HG03520 (cell line): ENCODE results near the gene TBC1D10A.
A peak's percentile ranks its signal among the peaks of the same experiment; 100 is the strongest.

ENCODE experiments used
- ATAC-seq: cut with Tn5 transposase; IDR thresholded peaks from one replicate; pipeline ENCODE4 v1.9.1; 2021; ENCODE audit warnings: mild to moderate bottlenecking, moderate library complexity; ENCODE audit not compliant: unreplicated experiment

The TBC1D10A gene

GRCh38 chr22:30267382-30268302 lies 59.1 kb downstream of the TBC1D10A start:
- ATAC-seq, result no peak

DNA sequence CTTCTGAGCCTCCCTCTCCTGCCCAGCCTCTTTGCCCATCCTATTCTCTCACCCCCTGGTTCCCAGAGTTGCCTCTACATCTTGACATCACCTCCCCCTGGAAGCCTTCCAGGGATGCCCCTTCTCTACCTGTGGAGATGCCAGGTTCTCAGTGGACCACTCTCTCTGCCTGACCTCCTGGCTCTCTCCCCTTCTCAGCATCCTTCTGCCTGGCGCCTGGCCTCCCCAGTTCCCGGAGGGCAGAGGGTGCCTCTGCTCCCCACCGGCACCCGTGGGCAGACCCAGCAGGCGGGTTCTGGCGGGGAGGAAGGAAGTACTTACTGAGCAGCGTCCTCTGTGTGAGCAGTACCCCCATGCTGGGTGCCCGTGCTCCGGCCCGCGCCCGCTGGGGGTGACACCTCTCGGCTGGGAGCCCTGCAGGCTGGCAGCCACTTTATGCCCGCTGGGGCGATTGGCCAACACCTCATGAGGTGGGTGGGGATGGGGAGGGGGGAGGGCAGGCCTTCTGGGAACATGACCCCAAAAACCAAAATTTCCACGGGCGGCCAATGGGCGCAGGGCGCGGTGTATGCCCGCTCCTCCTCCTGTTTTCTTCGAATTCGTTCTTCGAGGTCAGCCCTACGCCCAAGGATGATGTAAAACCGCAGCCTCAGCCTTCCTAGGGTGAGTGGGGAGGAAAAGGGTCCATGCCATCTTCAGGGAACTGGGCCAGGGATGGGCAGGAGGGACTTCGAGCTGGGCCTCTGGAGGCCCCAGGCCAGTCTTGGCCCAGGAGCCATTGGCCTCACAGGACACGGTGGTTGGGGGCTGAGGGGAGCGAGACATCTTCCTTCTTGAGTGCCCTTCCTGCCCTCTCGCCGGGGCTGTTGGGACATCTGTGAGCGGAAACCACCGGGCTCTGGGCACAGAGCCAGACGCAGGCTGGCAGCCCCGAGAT lies 60.0 kb downstream of the TBC1D10A start, which contains the start of gene OSM:
OSM (minus strand) TSS at position 407 of the 937 bp plus-strand sequence; CDS start at position 355, 52 bp downstream.
- no peak for ATAC-seq

- ATAC-seq, result peak; percentile 59
Observed at GRCh38 chr22:30265823-30266444, 60.8 kb downstream of the TBC1D10A start.

- ATAC-seq, result no peak
Observed at GRCh38 chr22:30265131-30265720, 61.5 kb downstream of the TBC1D10A start.

DNA sequence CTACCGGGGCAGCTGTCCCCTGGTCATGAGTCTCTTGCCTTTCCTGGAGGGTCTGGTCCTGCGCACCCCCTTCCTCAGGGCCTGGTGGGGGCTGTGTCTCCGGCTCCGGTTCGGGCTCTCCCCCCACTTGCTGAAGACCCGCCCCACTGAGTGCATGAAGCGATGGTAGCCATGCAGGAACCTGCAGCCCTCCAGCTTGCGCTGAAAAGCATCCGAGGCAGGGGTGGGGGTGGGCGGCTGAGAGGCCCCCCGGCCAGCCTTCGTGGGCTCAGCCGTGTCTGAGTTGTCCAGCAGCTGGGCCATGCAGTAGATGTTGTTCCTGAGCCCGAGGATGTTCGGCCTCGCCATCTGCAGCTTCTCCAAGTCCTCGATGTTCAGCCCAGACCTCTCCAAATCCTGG lies 62.9 kb downstream of the TBC1D10A start:
- no peak for ATAC-seq

DNA sequence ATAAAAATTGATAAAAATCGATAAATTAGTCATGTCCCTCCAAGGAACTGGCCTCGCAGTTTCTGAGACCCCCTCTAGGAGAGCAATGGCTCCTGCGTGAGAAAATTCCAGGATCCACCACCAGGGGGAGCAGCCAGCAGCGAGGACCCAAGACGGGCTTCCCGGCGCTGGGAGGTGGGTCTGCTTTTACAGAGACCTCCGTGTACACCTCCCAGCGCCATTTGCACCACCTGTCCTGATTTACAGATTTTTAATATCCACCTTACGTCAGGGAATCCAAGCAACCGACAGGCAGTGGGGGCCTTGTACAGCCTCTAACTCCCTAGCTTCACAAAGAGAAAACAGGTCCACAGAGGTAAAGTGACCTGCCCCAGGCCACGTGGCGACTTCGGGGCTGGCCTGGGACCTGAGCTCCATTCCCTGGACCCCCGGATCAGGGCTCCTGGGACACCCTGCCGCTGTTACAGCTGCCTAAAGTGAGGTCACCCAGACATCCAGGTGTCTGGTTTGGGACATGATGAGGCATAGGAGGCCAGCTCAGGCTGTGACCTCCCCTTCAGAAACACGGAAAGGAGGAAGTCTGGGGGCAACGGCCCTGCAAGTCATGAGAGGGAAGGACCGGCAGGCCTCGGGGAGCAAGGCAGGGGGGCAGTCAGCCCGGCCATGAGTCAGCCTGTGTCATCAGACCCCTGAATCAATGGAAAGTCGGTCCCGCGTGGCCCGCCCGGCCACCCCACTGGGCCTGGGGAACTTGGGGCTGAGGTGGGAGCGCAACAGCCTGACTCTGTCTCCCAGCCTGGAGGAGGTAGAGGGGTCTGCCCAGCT lies 63.6 kb downstream of the TBC1D10A start:
- no peak for ATAC-seq

DNA sequence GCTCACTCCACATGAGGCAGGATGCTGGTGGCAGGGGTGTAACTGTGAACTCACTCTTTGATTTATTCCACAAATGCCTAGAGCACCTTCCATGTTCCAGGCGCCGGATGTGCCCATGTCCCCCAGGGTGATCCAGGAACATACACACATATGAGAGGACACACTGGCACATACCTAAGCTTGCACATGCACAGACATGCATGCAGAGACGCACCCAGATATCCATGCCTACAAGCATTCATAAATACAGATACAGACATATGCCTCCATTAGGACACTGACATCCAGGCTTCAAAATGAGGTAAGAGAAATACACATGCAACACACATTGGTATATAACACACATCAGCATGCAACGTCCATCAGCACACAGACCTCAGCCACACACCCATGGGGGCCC lies 64.6 kb downstream of the TBC1D10A start:
- no peak for ATAC-seq

DNA sequence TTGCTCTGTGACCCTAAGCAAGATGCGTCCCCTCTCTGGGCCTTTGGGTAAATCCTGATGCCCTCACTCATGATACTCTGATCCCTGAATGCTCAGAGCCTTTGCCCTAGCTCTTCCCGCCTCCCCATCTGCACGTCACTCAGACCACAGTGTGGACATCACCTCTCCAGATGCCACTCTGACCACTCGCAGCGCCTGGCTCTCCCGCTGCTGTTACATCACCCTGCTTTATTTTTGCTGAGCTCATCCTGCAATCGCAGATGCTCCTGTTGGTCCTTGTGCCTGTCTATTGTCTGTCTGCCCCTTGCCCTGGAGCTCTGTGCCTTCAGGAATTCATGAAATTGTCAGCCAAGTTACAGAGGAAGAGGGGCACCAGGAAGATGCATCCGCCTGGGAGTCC lies 65.6 kb downstream of the TBC1D10A start:
- no peak for ATAC-seq

GRCh38 chr22:30260682-30261081 lies 66.1 kb downstream of the TBC1D10A start:
- no peak for ATAC-seq

DNA sequence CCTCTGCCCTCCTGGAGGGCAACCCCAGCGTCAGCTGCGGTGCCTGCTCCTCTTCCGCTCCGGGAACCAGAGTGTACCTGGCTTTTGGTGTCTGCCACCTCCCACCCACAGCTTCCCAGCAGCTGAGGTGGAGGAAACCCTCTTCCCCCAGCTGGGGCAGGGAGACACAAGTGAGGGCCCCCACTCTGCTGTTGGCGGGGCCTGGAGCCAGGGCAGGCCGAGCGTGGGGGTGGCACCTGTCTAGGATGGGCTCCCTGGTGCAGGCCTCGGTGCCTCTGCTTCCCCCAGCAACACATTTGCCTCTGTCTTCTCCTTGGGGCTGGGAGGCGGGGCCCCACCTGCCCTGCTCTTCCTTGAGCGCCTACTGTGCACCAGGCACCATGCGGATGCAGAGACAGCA lies 66.5 kb downstream of the TBC1D10A start:
- no peak for ATAC-seq

- ATAC-seq, result no peak
Observed at GRCh38 chr22:30254314-30254713, 72.4 kb downstream of the TBC1D10A start.

- ATAC-seq, result no peak
Observed at GRCh38 chr22:30253205-30253852, 73.4 kb downstream of the TBC1D10A start.

GRCh38 chr22:30252411-30253204 lies 74.1 kb downstream of the TBC1D10A start:
- no peak for ATAC-seq

- no peak for ATAC-seq
Observed at GRCh38 chr22:30251711-30252110, 75.0 kb downstream of the TBC1D10A start.

- no peak for ATAC-seq
Observed at GRCh38 chr22:30250661-30251267, 76.0 kb downstream of the TBC1D10A start.

- no peak for ATAC-seq
Observed at GRCh38 chr22:30250039-30250565, 76.6 kb downstream of the TBC1D10A start.

- no peak for ATAC-seq
Observed at GRCh38 chr22:30249049-30250038, 77.4 kb downstream of the TBC1D10A start.
